SU-DHL-6 (cell line): ENCODE results near the gene ZNF892.

Experiments
- H2AFZ ChIP-seq: fragments of 200-600 bp; sonication (generic); 2 replicates; pipeline ENCODE4 v1.6.1; 2014; ENCODE audit warnings: low read depth, mild to moderate bottlenecking, moderate library complexity, mixed read lengths, antibody characterized with exemption, low read length; ENCODE audit not compliant: severe bottlenecking
- H3F3A ChIP-seq: fragments of 200-600 bp; shearing (Covaris generic); 2 replicates; pipeline ENCODE4 v1.6.0; 2016; ENCODE audit warnings: antibody characterized with exemption, mild to moderate bottlenecking; ENCODE audit not compliant: insufficient read depth
- H3K27ac ChIP-seq: fragments of 200-600 bp; sonication (generic); 2 replicates; pipeline ENCODE4 v1.5.1; 2016; ENCODE audit warnings: low read depth, mild to moderate bottlenecking, low read length, moderate library complexity, mixed read lengths
- H3K27me3 ChIP-seq: fragments of 200-600 bp; sonication (generic), shearing (Covaris generic); 2 replicates; pipeline ENCODE4 v1.6.0; 2014; ENCODE audit warnings: mild to moderate bottlenecking, low read length
- H3K36me3 ChIP-seq: fragments of 200-600 bp; sonication (generic); 2 replicates; pipeline ENCODE4 v1.6.1; 2014; ENCODE audit warnings: mild to moderate bottlenecking, low read length, mixed read lengths
- H3K4me2 ChIP-seq: fragments of 300-600, 200-600 bp; shearing (Covaris generic), sonication (generic); 2 replicates; pipeline ENCODE4 v1.6.0; 2014; ENCODE audit warnings: low read length, low read depth, mild to moderate bottlenecking; ENCODE audit not compliant: poor library complexity, severe bottlenecking
- H3K4me3 ChIP-seq: fragments of 200-600 bp; sonication (generic); 2 replicates; pipeline ENCODE4 v1.5.1; 2014; ENCODE audit warnings: antibody characterized with exemption, low read length, mild to moderate bottlenecking, mixed read lengths; ENCODE audit not compliant: insufficient read depth, poor library complexity, severe bottlenecking
- H3K79me2 ChIP-seq: fragments of 200-600 bp; sonication (generic); 2 replicates; pipeline ENCODE4 v1.6.1; 2014; ENCODE audit warnings: mild to moderate bottlenecking, low read length, moderate library complexity; ENCODE audit not compliant: insufficient read depth
- H3K9ac ChIP-seq: fragments of 200-600 bp; sonication (generic); 2 replicates; pipeline ENCODE4 v1.7.0; 2014; ENCODE audit warnings: mild to moderate bottlenecking, low read length
- H3K9me2 ChIP-seq: fragments of 200-600 bp; sonication (generic); replicated peaks from 2 replicates; pipeline ENCODE4 v1.6.1; 2014; ENCODE audit warnings: low read length; ENCODE audit not compliant: insufficient read depth
- H3K9me3 ChIP-seq: fragments of 200-600 bp; sonication (generic); 2 replicates; pipeline ENCODE4 v1.6.1; 2014; ENCODE audit warnings: low read length, mixed read lengths; ENCODE audit not compliant: insufficient read depth
- H4K20me1 ChIP-seq: fragments of 200-600 bp; sonication (generic); 2 replicates; pipeline ENCODE4 v1.6.1; 2014; ENCODE audit warnings: low read depth, mild to moderate bottlenecking, antibody characterized with exemption, low read length, moderate library complexity, mixed read lengths
- CTCF ChIP-seq: fragments of 200-600 bp; sonication (generic); IDR thresholded peaks from one replicate; pipeline ENCODE4 v1.5.1; 2017; ENCODE audit warnings: antibody characterized with exemption, mild to moderate bottlenecking, low read length, moderate library complexity; ENCODE audit not compliant: insufficient read depth, poor library complexity, severe bottlenecking
- EZH2phosphoT487 ChIP-seq: fragments of 200-600 bp; sonication (generic), shearing (Covaris generic); conservative IDR thresholded peaks from 2 replicates; pipeline ENCODE4 v1.6.1; 2018; ENCODE audit warnings: mild to moderate bottlenecking, antibody characterized with exemption, low read length, moderate library complexity, mixed read lengths

Gene ZNF892

GRCh38 chr2:95231723-95232122 is 24.4 kb downstream of the ZNF892 start:
- Histone ChIP-seq H3K9me2 (no peaks in the 10 kb centered on the region), H3K79me2 (no peaks in the 10 kb centered on the region), H3K4me2 (no peak overlapping the region), H3K27me3 (no peaks in the 10 kb centered on the region), H3F3A (no peaks in the 10 kb centered on the region), H3K36me3 (no peaks in the 10 kb centered on the region), H2AFZ (no peak overlapping the region), H3K4me3 (no peak overlapping the region), H3K9me3 (no peaks in the 10 kb centered on the region), H4K20me1 (no peaks in the 10 kb centered on the region), H3K27ac (no peak overlapping the region), H3K9ac (no peak overlapping the region)
- TF ChIP-seq CTCF: peak; percentile 44
- no peak for TF ChIP-seq EZH2phosphoT487

- Histone ChIP-seq H3K4me2 (no peak overlapping the region), H3K79me2 (no peaks in the 10 kb centered on the region)
Observed at GRCh38 chr2:95232232-95232631, 24.9 kb downstream of the ZNF892 start.

GRCh38 chr2:95234286-95234785 is 27.0 kb downstream of the ZNF892 start:
- Histone ChIP-seq H3K9me2 (no peaks in the 10 kb centered on the region), H2AFZ (no peak overlapping the region), H3F3A (no peaks in the 10 kb centered on the region), H3K9me3 (no peaks in the 10 kb centered on the region), H3K36me3 (no peaks in the 10 kb centered on the region), H4K20me1 (no peaks in the 10 kb centered on the region), H3K27ac (no peak overlapping the region), H3K4me2 (no peak overlapping the region), H3K4me3 (no peak overlapping the region), H3K27me3 (no peaks in the 10 kb centered on the region), H3K9ac (no peak overlapping the region), H3K79me2 (no peaks in the 10 kb centered on the region)
- TF ChIP-seq EZH2phosphoT487 (no peak), CTCF (no peak)

More at GRCh38 chr2:95232232-95232631, 24.9 kb downstream of the ZNF892 start:
- Histone ChIP-seq H3K9me2 (no peaks in the 10 kb centered on the region), H3F3A (no peaks in the 10 kb centered on the region), H2AFZ (no peak overlapping the region), H3K4me3 (no peak overlapping the region), H3K27me3 (no peaks in the 10 kb centered on the region), H3K36me3 (no peaks in the 10 kb centered on the region), H4K20me1 (no peaks in the 10 kb centered on the region), H3K9ac (no peak overlapping the region), H3K9me3 (no peaks in the 10 kb centered on the region), H3K27ac (no peak overlapping the region)
- no peak for TF ChIP-seq EZH2phosphoT487
- no peak for TF ChIP-seq CTCF

- no peak for TF ChIP-seq CTCF
- no peak for TF ChIP-seq EZH2phosphoT487
Observed at GRCh38 chr2:95234816-95235215, 27.5 kb downstream of the ZNF892 start.

More at GRCh38 chr2:95234816-95235215, 27.5 kb downstream of the ZNF892 start:
- H3K27ac ChIP-seq: no peak overlapping the region
- no peak overlapping the region for H2AFZ ChIP-seq
- no peaks in the 10 kb centered on the region for H3K9me2 ChIP-seq
- H3K4me2 ChIP-seq: no peak overlapping the region
- no peaks in the 10 kb centered on the region for H3K79me2 ChIP-seq
- no peaks in the 10 kb centered on the region for H3K9me3 ChIP-seq
- no peaks in the 10 kb centered on the region for H3K36me3 ChIP-seq
- no peaks in the 10 kb centered on the region for H4K20me1 ChIP-seq
- no peak overlapping the region for H3K4me3 ChIP-seq
- no peaks in the 10 kb centered on the region for H3K27me3 ChIP-seq
- H3K9ac ChIP-seq: no peak overlapping the region
- no peaks in the 10 kb centered on the region for H3F3A ChIP-seq
